Measurements from ENCODE around the gene STK32A. TPM values are rescaled to one million over a fixed set of nuclear protein-coding genes. Genes with fewer than 3 reads are reported as not detected.
A peak's percentile ranks its signal among the peaks of the same experiment; 100 is the strongest.

STK32A gene
- total and polyA plus RNA-seq, 2 experiments from 2014 or later, result 0.83 to 1.1 TPM

DNA sequence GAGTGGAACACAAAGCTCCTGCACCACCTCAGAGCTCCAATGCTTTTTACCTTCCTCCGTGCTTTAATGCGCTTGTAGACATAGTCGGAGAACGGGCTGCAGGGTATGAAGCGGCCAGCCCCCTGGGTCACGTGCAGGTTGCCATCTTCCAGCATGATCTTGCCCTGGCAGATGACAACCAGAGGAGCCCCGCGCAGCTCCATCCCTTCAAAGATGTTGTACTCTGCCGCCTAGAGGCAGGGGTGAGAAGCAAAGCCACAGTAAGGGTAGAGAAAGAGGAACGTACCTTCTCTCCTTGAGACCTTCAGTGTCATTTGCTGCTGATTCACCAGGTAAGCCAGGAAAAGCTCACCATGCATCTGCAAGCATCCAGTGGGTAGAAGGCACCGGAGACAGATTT lies 162.8 kb downstream of the STK32A start:
- Histone ChIP-seq H3K36me3 (peaks cover 34% of the 10 kb centered on the region), H3K9me3 (ENCODE audit: low read depth) (no peaks in the 10 kb centered on the region), H3K4me3 (no peak overlapping the region), H3K27ac (peak overlapping the region; percentile 41), H3K27me3 (no peaks in the 10 kb centered on the region), H3K4me1 (ENCODE audit: low read depth) (peaks cover 29% of the 10 kb centered on the region)
- TF ChIP-seq, protein P1, sequence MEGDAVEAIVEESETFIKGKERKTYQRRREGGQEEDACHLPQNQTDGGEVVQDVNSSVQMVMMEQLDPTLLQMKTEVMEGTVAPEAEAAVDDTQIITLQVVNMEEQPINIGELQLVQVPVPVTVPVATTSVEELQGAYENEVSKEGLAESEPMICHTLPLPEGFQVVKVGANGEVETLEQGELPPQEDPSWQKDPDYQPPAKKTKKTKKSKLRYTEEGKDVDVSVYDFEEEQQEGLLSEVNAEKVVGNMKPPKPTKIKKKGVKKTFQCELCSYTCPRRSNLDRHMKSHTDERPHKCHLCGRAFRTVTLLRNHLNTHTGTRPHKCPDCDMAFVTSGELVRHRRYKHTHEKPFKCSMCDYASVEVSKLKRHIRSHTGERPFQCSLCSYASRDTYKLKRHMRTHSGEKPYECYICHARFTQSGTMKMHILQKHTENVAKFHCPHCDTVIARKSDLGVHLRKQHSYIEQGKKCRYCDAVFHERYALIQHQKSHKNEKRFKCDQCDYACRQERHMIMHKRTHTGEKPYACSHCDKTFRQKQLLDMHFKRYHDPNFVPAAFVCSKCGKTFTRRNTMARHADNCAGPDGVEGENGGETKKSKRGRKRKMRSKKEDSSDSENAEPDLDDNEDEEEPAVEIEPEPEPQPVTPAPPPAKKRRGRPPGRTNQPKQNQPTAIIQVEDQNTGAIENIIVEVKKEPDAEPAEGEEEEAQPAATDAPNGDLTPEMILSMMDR (IDR thresholded peaks at IDR 0.05; ENCODE audit: low read depth, low read length), result peak; percentile 3
- DNase-seq (ENCODE audit: low read depth in 1 of 2, low spot score in 1 of 2), result no peak

DNA sequence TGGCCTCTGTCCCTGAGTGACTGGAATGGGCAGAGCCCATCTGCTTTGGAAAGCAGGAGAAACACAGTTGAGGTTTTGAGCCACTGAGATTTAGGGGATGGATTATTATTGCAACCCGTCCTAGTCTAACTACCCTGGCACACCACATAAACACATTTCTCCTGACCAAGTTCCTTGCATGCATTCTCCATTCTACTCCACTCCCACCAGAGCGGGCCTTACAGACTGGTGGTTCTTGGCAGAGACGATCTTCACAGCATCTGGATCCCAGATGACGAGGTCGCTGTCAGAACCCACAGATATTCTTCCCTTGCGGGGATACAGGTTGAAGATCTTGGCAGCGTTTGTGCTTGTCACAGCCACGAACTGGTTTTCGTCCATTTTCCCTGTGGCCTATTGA lies 164.0 kb downstream of the STK32A start:
- no peak overlapping the region for H3K27ac ChIP-seq
- TF ChIP-seq, protein P1 (IDR thresholded peaks at IDR 0.05; ENCODE audit: low read depth, low read length), result no peak
- H3K36me3 ChIP-seq, result peaks cover 34% of the 10 kb centered on the region
- no peak for DNase-seq (ENCODE audit: low read depth in 1 of 2, low spot score in 1 of 2)
- peaks cover 30% of the 10 kb centered on the region for H3K4me1 ChIP-seq (ENCODE audit: low read depth)
- H3K27me3 ChIP-seq, result no peaks in the 10 kb centered on the region
- no peak overlapping the region for H3K4me3 ChIP-seq
- H3K9me3 ChIP-seq (ENCODE audit: low read depth), result no peaks in the 10 kb centered on the region

DNA sequence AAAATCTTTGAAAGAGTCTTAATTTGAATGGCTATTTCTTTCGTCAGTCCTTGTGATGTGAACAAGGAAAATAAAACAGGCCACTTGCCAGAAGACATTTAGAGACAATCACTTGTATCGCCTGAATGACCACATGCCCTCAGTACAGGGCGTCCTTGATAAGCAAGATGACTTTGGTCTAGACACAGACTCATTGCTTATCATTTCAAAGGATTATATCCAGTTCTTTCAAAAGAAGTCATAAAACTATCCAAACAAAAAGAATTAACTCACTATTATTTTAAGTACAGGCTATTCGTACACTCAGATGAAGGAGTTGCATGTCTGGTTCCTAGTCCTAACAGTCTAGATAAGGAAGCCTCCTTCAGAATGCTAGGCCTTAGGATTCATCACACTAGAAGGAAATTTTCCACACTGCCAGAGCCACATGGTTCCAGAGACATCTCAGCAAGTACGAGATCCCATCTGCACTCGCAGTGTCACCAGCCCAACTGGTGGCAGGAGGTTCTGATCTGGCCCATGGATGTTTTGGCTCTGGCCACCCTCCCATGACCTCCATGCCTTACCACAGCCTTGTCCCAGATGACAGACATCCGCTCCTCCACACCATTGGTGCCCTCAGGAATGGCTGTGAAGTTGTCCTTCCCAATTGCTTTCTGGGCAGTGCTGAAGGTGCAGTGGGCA lies 165.4 kb downstream of the STK32A start:
- DNase-seq (ENCODE audit: low read depth in 1 of 2, low spot score in 1 of 2), result no peak
- Histone ChIP-seq H3K27me3 (no peaks in the 10 kb centered on the region), H3K4me1 (ENCODE audit: low read depth) (peaks cover 33% of the 10 kb centered on the region), H3K27ac (peak overlapping the region; percentile 52), H3K9me3 (ENCODE audit: low read depth) (no peaks in the 10 kb centered on the region), H3K4me3 (no peak overlapping the region), H3K36me3 (peaks cover 32% of the 10 kb centered on the region)
- TF ChIP-seq, protein P1 (IDR thresholded peaks at IDR 0.05; ENCODE audit: low read depth, low read length), result no peak

DNA sequence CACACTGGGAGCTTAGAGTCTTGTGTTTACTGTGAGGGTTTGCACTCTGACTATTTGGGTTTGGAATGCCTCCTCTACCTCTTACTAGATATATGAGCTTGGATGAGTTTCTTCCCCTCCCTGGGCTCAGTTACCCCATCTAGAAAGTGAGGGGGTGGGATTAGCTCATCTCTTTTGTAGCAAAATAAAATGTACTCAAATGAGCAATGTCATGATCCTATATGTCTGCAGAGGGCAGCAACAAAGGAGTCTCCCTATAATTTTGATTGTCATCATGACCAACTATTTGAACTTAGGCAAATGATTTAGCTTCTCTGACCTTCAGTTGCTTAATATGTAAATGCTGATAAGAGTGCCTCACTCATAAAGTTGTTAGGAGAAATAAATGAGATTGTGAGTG lies 166.1 kb downstream of the STK32A start:
- H3K4me1 ChIP-seq (ENCODE audit: low read depth), result peaks cover 39% of the 10 kb centered on the region
- no peak for DNase-seq (ENCODE audit: low read depth in 1 of 2, low spot score in 1 of 2)
- no peaks in the 10 kb centered on the region for H3K9me3 ChIP-seq (ENCODE audit: low read depth)
- H3K4me3 ChIP-seq, result no peak overlapping the region
- TF ChIP-seq, protein P1 (IDR thresholded peaks at IDR 0.05; ENCODE audit: low read depth, low read length), result no peak
- no peaks in the 10 kb centered on the region for H3K27me3 ChIP-seq
- H3K36me3 ChIP-seq, result peaks cover 30% of the 10 kb centered on the region
- H3K27ac ChIP-seq, result peak overlapping the region; percentile 52

DNA sequence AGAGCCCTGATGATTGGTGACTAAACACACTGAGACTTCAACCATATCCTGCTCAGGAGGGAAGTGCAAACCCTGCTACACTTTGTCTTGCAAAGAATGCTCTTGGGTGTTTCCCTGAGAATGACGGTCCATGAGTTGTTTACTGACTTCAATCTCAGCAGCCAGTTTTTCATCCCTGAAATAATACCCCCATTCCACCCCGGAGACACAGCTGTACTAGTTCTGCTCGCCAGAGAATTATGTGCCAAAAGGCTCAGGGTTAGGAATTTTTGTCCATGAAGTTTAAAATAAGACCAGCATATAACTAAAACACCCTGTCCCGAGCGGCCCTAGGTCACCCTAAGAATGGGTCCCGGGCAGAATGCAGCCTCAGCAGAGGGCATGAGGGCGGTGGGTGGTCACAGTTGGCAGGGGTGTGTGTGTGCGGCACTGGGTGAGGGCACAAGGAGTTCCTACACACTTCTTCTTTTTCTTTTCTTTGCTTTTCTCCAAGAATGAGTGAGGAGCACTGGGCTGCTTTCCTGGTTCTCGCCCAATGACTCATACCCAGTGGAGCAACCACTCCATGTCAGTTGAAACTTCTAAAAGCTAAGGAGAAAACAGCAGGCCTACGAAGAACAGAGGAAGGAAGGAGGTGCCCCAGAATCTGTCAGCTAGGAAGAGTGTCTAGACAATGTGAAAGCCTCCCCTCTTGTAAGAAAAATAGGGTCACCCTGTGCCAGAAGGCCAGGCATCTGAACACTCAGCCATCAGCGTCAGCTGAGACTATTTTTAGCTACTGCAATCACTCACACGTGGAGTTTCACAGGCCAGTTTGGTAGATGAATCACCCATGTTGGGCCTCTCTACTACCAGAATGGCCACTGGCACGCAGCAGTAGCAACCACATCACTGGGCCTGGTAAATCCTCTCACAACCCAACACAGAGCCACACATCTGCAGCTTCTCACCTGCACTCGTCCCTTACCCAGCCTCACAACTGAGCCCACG lies 169.1 kb downstream of the STK32A start:
- Histone ChIP-seq H3K36me3 (peaks cover 16% of the 10 kb centered on the region), H3K9me3 (ENCODE audit: low read depth) (no peaks in the 10 kb centered on the region), H3K27ac (peak overlapping the region; percentile 96), H3K27me3 (no peaks in the 10 kb centered on the region), H3K4me1 (ENCODE audit: low read depth) (peaks cover 70% of the 10 kb centered on the region), H3K4me3 (no peak overlapping the region)
- peak; percentile 73 to 98 for DNase-seq (ENCODE audit: low read depth in 1 of 2, low spot score in 1 of 2)
- TF ChIP-seq, protein P1 (IDR thresholded peaks at IDR 0.05; ENCODE audit: low read depth, low read length), result no peak

Measured in cardiac muscle cell (in vitro differentiated cells and primary cell).